GM23338 (cell line): ENCODE results near the gene FRY. TPM values are rescaled to one million over a fixed set of nuclear protein-coding genes. Genes with fewer than 3 reads are reported as not detected.

Source experiments
- ATAC-seq: fragments of 200-7000 bp; cut with Tn5 transposase; 3 replicates; pipeline ENCODE4 v1.9.1; 2020
- DNase-seq: peaks from one replicate; pipeline ENCODE4 v3.0.0-alpha.2; 2015; ENCODE audit warnings: low spot score
- H2AFZ ChIP-seq: fragments of 200-600 bp; sonication (generic); 2 replicates; pipeline ENCODE4 v1.8.0; 2016; ENCODE audit warnings: antibody characterized with exemption, mild to moderate bottlenecking, moderate library complexity
- H3F3A ChIP-seq: fragments of 200-600 bp; sonication (generic); replicated peaks from 2 replicates; pipeline ENCODE4 v1.8.0; 2017; ENCODE audit warnings: antibody characterized with exemption, mixed run types, low read depth
- H3K27ac ChIP-seq: fragments of 200-600 bp; sonication (generic); 2 replicates; pipeline ENCODE4 v1.6.1; 2016; ENCODE audit warnings: low read depth
- H3K27me3 ChIP-seq: fragments of 200-600 bp; sonication (generic); 2 replicates; pipeline ENCODE4 v1.8.0; 2016; ENCODE audit warnings: mild to moderate bottlenecking, mixed run types, moderate library complexity; ENCODE audit not compliant: insufficient read depth
- H3K36me3 ChIP-seq: fragments of 200-600 bp; sonication (generic); 2 replicates; pipeline ENCODE4 v1.8.0; 2016; ENCODE audit warnings: mild to moderate bottlenecking; ENCODE audit not compliant: insufficient read depth
- H3K4me1 ChIP-seq: fragments of 200-600 bp; sonication (generic); 2 replicates; pipeline ENCODE4 v1.8.0; 2016; ENCODE audit warnings: mild to moderate bottlenecking, moderate library complexity; ENCODE audit not compliant: insufficient read depth
- H3K4me2 ChIP-seq: fragments of 200-600 bp; sonication (generic); 2 replicates; pipeline ENCODE4 v1.7.1; 2017; ENCODE audit warnings: mixed run types
- H3K4me3 ChIP-seq: fragments of 200-600 bp; sonication (generic); 2 replicates; pipeline ENCODE4 v1.6.1; 2016; ENCODE audit warnings: mixed run types
- H3K79me2 ChIP-seq: fragments of 200-600 bp; sonication (generic); replicated peaks from 2 replicates; pipeline ENCODE4 v1.8.0; 2017; ENCODE audit warnings: mild to moderate bottlenecking; ENCODE audit not compliant: insufficient read depth
- H3K9me2 ChIP-seq: fragments of 200-600 bp; sonication (generic); 2 replicates; pipeline ENCODE4 v1.8.0; 2017; ENCODE audit not compliant: insufficient read depth
- H4K20me1 ChIP-seq: fragments of 200-600 bp; sonication (generic); replicated peaks from 2 replicates; pipeline ENCODE4 v1.8.0; 2017; ENCODE audit warnings: mild to moderate bottlenecking; ENCODE audit not compliant: insufficient read depth
- H3K27ac Mint-ChIP-seq: 2 replicates; pipeline ENCODE4 v1.8.0; 2020; ENCODE audit warnings: inconsistent platforms, mild to moderate bottlenecking, moderate library complexity, mixed read lengths
- H3K27me3 Mint-ChIP-seq: 3 replicates; pipeline ENCODE4 v1.8.0; 2022; ENCODE audit warnings: low read depth, mild to moderate bottlenecking, moderate library complexity, mixed read lengths, inconsistent platforms; ENCODE audit not compliant: insufficient read depth, poor library complexity
- H3K36me3 Mint-ChIP-seq: 3 replicates; pipeline ENCODE4 v1.8.0; 2021; ENCODE audit warnings: low read depth, mild to moderate bottlenecking, inconsistent platforms, moderate library complexity, mixed read lengths
- H3K4me1 Mint-ChIP-seq: 3 replicates; pipeline ENCODE4 v1.8.0; 2020; ENCODE audit warnings: mild to moderate bottlenecking, inconsistent platforms, mixed read lengths
- H3K4me3 Mint-ChIP-seq: 3 replicates; pipeline ENCODE4 v1.8.0; 2021; ENCODE audit warnings: moderate library complexity, mild to moderate bottlenecking, inconsistent platforms, mixed read lengths
- H3K9me3 Mint-ChIP-seq: 3 replicates; pipeline ENCODE4 v1.8.0; 2020; ENCODE audit warnings: moderate library complexity, mild to moderate bottlenecking, inconsistent platforms, mixed read lengths
- CREB1 ChIP-seq: fragments of 250-450 bp; sonication (Bioruptor Pico); IDR thresholded peaks from 2 replicates; pipeline ENCODE4 v1.5.0; 2020; ENCODE audit warnings: low read depth, mild to moderate bottlenecking, moderate library complexity
- EZH2 ChIP-seq: fragments of 200-600 bp; sonication (generic); IDR thresholded peaks from one replicate; pipeline ENCODE4 v1.8.0; 2017; ENCODE audit warnings: antibody characterized with exemption, mild to moderate bottlenecking, low read depth; ENCODE audit not compliant: unreplicated experiment
- EZH2phosphoT487 ChIP-seq: fragments of 200-600 bp; sonication (generic); IDR thresholded peaks from one replicate; pipeline ENCODE4 v1.8.1; 2018; ENCODE audit warnings: antibody characterized with exemption; ENCODE audit not compliant: unreplicated experiment
- JUNB ChIP-seq: IDR thresholded peaks from one replicate; pipeline ENCODE4 v1.6.1; 2016; ENCODE audit warnings: antibody characterized with exemption; ENCODE audit not compliant: unreplicated experiment
- NANOG ChIP-seq: IDR thresholded peaks from 2 replicates; pipeline ENCODE4 v1.6.1; 2016; ENCODE audit warnings: antibody characterized with exemption, borderline replicate concordance
- POLR2AphosphoS5 ChIP-seq: IDR thresholded peaks from 2 replicates; pipeline ENCODE4 v1.6.1; 2016; ENCODE audit warnings: antibody characterized with exemption, low read depth
- STAT1 ChIP-seq: IDR thresholded peaks from one replicate; pipeline ENCODE4 v1.6.1; 2016; ENCODE audit warnings: antibody characterized with exemption; ENCODE audit not compliant: unreplicated experiment
- ZNF114 ChIP-seq: fragments of 250-450 bp; sonication (Bioruptor Pico); IDR thresholded peaks from 2 replicates; pipeline ENCODE4 v1.5.0; 2020; ENCODE audit warnings: mild to moderate bottlenecking, moderate library complexity
- ZNF331 ChIP-seq: fragments of 250-450 bp; sonication (Bioruptor Pico); IDR thresholded peaks from 2 replicates; pipeline ENCODE4 v1.5.0; 2020; ENCODE audit warnings: low read depth, mild to moderate bottlenecking, moderate library complexity
- polyA plus RNA-seq: library from polyadenylated mRNA; unstranded; fragments of >200 nt; fragmentation: Nextera tagmentation; extraction: Ambion mirVana; gene quantifications from 2 replicates; pipeline ENCODE4 v1.2.1, GENCODE V29; 2016
- total RNA-seq: library from RNA; depleted of rRNA; stranded (reverse); fragments of >200 nt; shearing (Covaris generic); gene quantifications from 2 replicates; pipeline ENCODE4 v1.2.3, GENCODE V29; 2014
- TF ChIP-seq, protein P1 (sequence below), 2 experiments: fragments of 200-600 bp in 1 of 2; sonication (generic) in 1 of 2; conservative IDR thresholded peaks; 2 replicates each; pipeline versions ENCODE4 v1.5.1 to v1.6.1; 2016 to 2017; ENCODE audit warnings: antibody characterized with exemption in 2 of 2, low read depth in 2 of 2, mild to moderate bottlenecking in 2 of 2, moderate library complexity in 1 of 2
- TF ChIP-seq, protein P2 (sequence below): IDR thresholded peaks from one replicate; pipeline ENCODE4 v1.6.1; 2018; ENCODE audit warnings: antibody characterized with exemption; ENCODE audit not compliant: unreplicated experiment
- TF ChIP-seq, protein P3 (sequence below): IDR thresholded peaks from 2 replicates; pipeline ENCODE4 v1.6.1; 2016; ENCODE audit warnings: antibody characterized with exemption
- TF ChIP-seq, protein P4 (sequence below): fragments of 250-450 bp; sonication (Bioruptor Pico); IDR thresholded peaks from 2 replicates; pipeline ENCODE4 v1.5.0; 2020; ENCODE audit warnings: mild to moderate bottlenecking, moderate library complexity

The FRY gene
- total and polyA plus RNA-seq, 2 experiments from 2014 or later = 2.4 to 10.1 TPM

- Histone ChIP-seq H4K20me1 (no peaks in the 10 kb centered on the region), H3K4me1 (0 out of 2 replicates have a peak, but pooled peaks cover 3% of the 10 kb centered on the region), H3K9me2 (no peaks in the 10 kb centered on the region), H3K27ac (no peak overlapping the region), H3K36me3 (no peaks in the 10 kb centered on the region), H2AFZ (no peak overlapping the region), H3K4me3 (no peak overlapping the region), H3F3A (no peaks in the 10 kb centered on the region), H3K27me3 (no peaks in the 10 kb centered on the region), H3K4me2 (no peak overlapping the region), H3K79me2 (no peaks in the 10 kb centered on the region)
- DNase-seq (no peak), ATAC-seq (no peak)
- H3K27ac Mint-ChIP-seq = no peak overlapping the region
- H3K9me3 Mint-ChIP-seq = no peaks in the 10 kb centered on the region
- H3K36me3 Mint-ChIP-seq = no peaks in the 10 kb centered on the region
- no peaks in the 10 kb centered on the region for H3K27me3 Mint-ChIP-seq
- peaks cover 10% of the 10 kb centered on the region; the same call in 2 of the 3 replicates for H3K4me1 Mint-ChIP-seq
- TF ChIP-seq, protein P1, sequence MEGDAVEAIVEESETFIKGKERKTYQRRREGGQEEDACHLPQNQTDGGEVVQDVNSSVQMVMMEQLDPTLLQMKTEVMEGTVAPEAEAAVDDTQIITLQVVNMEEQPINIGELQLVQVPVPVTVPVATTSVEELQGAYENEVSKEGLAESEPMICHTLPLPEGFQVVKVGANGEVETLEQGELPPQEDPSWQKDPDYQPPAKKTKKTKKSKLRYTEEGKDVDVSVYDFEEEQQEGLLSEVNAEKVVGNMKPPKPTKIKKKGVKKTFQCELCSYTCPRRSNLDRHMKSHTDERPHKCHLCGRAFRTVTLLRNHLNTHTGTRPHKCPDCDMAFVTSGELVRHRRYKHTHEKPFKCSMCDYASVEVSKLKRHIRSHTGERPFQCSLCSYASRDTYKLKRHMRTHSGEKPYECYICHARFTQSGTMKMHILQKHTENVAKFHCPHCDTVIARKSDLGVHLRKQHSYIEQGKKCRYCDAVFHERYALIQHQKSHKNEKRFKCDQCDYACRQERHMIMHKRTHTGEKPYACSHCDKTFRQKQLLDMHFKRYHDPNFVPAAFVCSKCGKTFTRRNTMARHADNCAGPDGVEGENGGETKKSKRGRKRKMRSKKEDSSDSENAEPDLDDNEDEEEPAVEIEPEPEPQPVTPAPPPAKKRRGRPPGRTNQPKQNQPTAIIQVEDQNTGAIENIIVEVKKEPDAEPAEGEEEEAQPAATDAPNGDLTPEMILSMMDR (conservative IDR thresholded peaks at IDR 0.05; ENCODE audit: low read depth in 2 of 2) = no peak
- TF ChIP-seq ZNF114 (CRISPR knock-in tag) (no peak), JUNB (no peak), POLR2AphosphoS5 (no peak), STAT1 (no peak), NANOG (no peak), ZNF331 (CRISPR knock-in tag) (no peak), EZH2phosphoT487 (no peak), EZH2 (no peak), CREB1 (CRISPR knock-in tag) (no peak)
- TF ChIP-seq, protein P2, sequence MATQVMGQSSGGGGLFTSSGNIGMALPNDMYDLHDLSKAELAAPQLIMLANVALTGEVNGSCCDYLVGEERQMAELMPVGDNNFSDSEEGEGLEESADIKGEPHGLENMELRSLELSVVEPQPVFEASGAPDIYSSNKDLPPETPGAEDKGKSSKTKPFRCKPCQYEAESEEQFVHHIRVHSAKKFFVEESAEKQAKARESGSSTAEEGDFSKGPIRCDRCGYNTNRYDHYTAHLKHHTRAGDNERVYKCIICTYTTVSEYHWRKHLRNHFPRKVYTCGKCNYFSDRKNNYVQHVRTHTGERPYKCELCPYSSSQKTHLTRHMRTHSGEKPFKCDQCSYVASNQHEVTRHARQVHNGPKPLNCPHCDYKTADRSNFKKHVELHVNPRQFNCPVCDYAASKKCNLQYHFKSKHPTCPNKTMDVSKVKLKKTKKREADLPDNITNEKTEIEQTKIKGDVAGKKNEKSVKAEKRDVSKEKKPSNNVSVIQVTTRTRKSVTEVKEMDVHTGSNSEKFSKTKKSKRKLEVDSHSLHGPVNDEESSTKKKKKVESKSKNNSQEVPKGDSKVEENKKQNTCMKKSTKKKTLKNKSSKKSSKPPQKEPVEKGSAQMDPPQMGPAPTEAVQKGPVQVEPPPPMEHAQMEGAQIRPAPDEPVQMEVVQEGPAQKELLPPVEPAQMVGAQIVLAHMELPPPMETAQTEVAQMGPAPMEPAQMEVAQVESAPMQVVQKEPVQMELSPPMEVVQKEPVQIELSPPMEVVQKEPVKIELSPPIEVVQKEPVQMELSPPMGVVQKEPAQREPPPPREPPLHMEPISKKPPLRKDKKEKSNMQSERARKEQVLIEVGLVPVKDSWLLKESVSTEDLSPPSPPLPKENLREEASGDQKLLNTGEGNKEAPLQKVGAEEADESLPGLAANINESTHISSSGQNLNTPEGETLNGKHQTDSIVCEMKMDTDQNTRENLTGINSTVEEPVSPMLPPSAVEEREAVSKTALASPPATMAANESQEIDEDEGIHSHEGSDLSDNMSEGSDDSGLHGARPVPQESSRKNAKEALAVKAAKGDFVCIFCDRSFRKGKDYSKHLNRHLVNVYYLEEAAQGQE = no peak
- TF ChIP-seq, protein P3, sequence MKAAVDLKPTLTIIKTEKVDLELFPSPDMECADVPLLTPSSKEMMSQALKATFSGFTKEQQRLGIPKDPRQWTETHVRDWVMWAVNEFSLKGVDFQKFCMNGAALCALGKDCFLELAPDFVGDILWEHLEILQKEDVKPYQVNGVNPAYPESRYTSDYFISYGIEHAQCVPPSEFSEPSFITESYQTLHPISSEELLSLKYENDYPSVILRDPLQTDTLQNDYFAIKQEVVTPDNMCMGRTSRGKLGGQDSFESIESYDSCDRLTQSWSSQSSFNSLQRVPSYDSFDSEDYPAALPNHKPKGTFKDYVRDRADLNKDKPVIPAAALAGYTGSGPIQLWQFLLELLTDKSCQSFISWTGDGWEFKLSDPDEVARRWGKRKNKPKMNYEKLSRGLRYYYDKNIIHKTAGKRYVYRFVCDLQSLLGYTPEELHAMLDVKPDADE = no peak
- TF ChIP-seq, protein P4, sequence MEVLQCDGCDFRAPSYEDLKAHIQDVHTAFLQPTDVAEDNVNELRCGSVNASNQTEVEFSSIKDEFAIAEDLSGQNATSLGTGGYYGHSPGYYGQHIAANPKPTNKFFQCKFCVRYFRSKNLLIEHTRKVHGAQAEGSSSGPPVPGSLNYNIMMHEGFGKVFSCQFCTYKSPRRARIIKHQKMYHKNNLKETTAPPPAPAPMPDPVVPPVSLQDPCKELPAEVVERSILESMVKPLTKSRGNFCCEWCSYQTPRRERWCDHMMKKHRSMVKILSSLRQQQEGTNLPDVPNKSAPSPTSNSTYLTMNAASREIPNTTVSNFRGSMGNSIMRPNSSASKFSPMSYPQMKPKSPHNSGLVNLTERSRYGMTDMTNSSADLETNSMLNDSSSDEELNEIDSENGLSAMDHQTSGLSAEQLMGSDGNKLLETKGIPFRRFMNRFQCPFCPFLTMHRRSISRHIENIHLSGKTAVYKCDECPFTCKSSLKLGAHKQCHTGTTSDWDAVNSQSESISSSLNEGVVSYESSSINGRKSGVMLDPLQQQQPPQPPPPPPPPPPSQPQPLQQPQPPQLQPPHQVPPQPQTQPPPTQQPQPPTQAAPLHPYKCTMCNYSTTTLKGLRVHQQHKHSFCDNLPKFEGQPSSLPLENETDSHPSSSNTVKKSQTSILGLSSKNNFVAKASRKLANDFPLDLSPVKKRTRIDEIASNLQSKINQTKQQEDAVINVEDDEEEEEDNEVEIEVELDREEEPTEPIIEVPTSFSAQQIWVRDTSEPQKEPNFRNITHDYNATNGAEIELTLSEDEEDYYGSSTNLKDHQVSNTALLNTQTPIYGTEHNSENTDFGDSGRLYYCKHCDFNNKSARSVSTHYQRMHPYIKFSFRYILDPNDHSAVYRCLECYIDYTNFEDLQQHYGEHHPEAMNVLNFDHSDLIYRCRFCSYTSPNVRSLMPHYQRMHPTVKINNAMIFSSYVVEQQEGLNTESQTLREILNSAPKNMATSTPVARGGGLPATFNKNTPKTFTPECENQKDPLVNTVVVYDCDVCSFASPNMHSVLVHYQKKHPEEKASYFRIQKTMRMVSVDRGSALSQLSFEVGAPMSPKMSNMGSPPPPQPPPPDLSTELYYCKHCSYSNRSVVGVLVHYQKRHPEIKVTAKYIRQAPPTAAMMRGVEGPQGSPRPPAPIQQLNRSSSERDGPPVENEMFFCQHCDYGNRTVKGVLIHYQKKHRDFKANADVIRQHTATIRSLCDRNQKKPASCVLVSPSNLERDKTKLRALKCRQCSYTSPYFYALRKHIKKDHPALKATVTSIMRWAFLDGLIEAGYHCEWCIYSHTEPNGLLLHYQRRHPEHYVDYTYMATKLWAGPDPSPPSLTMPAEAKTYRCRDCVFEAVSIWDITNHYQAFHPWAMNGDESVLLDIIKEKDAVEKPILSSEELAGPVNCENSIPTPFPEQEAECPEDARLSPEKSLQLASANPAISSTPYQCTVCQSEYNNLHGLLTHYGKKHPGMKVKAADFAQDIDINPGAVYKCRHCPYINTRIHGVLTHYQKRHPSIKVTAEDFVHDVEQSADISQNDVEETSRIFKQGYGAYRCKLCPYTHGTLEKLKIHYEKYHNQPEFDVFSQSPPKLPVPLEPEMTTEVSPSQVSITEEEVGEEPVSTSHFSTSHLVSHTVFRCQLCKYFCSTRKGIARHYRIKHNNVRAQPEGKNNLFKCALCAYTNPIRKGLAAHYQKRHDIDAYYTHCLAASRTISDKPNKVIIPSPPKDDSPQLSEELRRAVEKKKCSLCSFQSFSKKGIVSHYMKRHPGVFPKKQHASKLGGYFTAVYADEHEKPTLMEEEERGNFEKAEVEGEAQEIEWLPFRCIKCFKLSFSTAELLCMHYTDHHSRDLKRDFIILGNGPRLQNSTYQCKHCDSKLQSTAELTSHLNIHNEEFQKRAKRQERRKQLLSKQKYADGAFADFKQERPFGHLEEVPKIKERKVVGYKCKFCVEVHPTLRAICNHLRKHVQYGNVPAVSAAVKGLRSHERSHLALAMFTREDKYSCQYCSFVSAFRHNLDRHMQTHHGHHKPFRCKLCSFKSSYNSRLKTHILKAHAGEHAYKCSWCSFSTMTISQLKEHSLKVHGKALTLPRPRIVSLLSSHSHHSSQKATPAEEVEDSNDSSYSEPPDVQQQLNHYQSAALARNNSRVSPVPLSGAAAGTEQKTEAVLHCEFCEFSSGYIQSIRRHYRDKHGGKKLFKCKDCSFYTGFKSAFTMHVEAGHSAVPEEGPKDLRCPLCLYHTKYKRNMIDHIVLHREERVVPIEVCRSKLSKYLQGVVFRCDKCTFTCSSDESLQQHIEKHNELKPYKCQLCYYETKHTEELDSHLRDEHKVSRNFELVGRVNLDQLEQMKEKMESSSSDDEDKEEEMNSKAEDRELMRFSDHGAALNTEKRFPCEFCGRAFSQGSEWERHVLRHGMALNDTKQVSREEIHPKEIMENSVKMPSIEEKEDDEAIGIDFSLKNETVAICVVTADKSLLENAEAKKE = no peak
- H3K4me3 Mint-ChIP-seq = no peak overlapping the region
Observed at GRCh38 chr13:32281096-32281495, 249.5 kb downstream of the FRY start.
